ENCODE data around the gene GATA6. TPM values are rescaled to one million over a fixed set of nuclear protein-coding genes. Genes with fewer than 3 reads are reported as not detected.
A peak's percentile ranks its signal among the peaks of the same experiment; 100 is the strongest.

GATA6 gene
- total RNA-seq, 1 donor from 2014 or later, result 60.9 TPM

- no peaks in the 10 kb centered on the region for H3K27me3 ChIP-seq (ENCODE audit: low read depth)
- intact Hi-C loops (cut with micrococcal nuclease), result no loop called here
- peak overlapping the region; percentile 100 for H3K27ac ChIP-seq (replicated peaks)
Measured at GRCh38 chr18:22177327-22177871, 8.0 kb downstream of the GATA6 start.

DNA sequence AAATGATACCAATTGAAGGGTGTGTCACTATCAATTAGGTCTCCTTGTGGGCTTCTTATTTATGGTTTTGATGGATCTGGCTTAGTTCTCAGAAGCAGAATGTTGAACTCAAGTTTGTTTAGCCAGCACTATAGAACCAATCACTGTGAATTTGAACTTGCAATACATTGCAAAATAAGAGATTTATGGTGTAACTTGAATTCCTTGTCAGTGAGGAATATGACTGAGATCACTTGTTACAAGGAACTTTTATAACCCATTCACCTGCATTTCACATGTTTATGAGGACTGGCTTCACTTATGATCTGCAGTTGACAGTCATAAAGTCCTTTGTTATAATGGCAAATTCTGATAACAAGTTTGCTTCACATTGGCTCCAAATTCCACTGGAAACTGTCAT, 9.8 kb downstream of the GATA6 start:
- no peak for DNase-seq
- Histone ChIP-seq H3K4me3 (peak overlapping the region; percentile 99), H3K36me3 (peaks cover 43% of the 10 kb centered on the region), H3K9me3 (replicated peaks) (no peaks in the 10 kb centered on the region), H3K27me3 (ENCODE audit: low read depth) (no peaks in the 10 kb centered on the region), H3K4me1 (peaks cover 85% of the 10 kb centered on the region), H3K27ac (replicated peaks) (peak overlapping the region; percentile 100)
- TF ChIP-seq CTCF (IDR thresholded peaks at IDR 0.05; ENCODE audit: borderline replicate concordance), result no peak
- intact Hi-C loops (cut with micrococcal nuclease), result no loop called here

More at GRCh38 chr18:22177327-22177871, 8.0 kb downstream of the GATA6 start:
- Histone ChIP-seq H3K4me1 (peaks cover 82% of the 10 kb centered on the region), H3K9me3 (replicated peaks) (no peaks in the 10 kb centered on the region), H3K4me3 (peak overlapping the region; percentile 99), H3K36me3 (peaks cover 43% of the 10 kb centered on the region)
- no peak for TF ChIP-seq CTCF (IDR thresholded peaks at IDR 0.05; ENCODE audit: borderline replicate concordance)
- DNase-seq, result no peak

GRCh38 chr18:22179631-22180030, 10.2 kb downstream of the GATA6 start:
- DNase-seq, result no peak
- no peaks in the 10 kb centered on the region for H3K27me3 ChIP-seq (ENCODE audit: low read depth)
- intact Hi-C loops (cut with micrococcal nuclease), result loop anchor here (10.0 kb wide), 1 partner anchor 165 kb away; no protein-coding TSS in a partner anchor
- H3K27ac ChIP-seq (replicated peaks), result peak overlapping the region; percentile 100
- peaks cover 85% of the 10 kb centered on the region for H3K4me1 ChIP-seq
- no peak for TF ChIP-seq CTCF (IDR thresholded peaks at IDR 0.05; ENCODE audit: borderline replicate concordance)
- H3K36me3 ChIP-seq, result peaks cover 48% of the 10 kb centered on the region
- H3K4me3 ChIP-seq, result peak overlapping the region; percentile 99
- no peaks in the 10 kb centered on the region for H3K9me3 ChIP-seq (replicated peaks)

- DNase-seq, result no peak
- no peak for TF ChIP-seq CTCF (IDR thresholded peaks at IDR 0.05; ENCODE audit: borderline replicate concordance)
- intact Hi-C loops (cut with micrococcal nuclease), result loop anchor here (10.0 kb wide), 1 partner anchor 164 kb away; no protein-coding TSS in a partner anchor
- Histone ChIP-seq H3K9me3 (replicated peaks) (no peaks in the 10 kb centered on the region), H3K27ac (replicated peaks) (peak overlapping the region; percentile 100), H3K36me3 (peaks cover 59% of the 10 kb centered on the region), H3K4me3 (peak overlapping the region; percentile 99), H3K27me3 (ENCODE audit: low read depth) (no peaks in the 10 kb centered on the region), H3K4me1 (peaks cover 92% of the 10 kb centered on the region)
Measured at GRCh38 chr18:22180722-22181121, 11.3 kb downstream of the GATA6 start.

DNA sequence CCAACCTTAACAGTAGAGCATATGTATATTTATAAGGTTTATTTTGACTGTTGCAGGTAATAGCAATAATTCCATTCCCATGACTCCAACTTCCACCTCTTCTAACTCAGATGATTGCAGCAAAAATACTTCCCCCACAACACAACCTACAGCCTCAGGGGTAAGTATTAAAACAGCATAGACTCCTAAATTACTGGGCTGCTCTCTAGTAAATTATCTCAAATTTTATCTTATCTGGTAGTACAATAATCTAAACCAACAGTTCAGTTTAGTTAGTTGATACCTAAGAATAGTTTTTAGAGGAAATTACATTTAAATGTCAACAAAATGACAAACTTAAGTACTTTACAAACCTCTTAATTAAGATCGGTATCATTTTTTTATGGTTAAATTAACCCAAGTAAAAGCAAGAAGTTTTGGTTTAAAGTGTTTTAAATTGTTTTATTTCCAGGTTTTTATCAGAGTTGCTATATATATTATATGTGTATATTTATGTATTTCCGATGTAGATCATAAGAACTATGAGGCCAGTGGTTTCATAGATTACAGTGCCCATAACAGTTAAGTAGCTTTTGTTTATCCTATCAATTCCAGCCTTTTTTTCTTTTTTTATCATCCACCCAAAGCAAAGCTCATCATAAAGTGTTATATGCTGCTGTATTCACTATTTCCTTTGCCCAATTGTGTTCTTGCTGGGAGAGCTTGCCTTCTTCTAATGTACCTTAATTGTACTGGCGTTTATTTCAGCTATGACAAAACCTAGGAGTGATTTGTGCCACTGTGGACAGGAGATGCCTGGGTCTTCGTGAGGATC, 13.7 kb downstream of the GATA6 start:
- peak overlapping the region; percentile 20 for H3K4me3 ChIP-seq

More for the DNA sequence above, 13.7 kb downstream of the GATA6 start:
- no peaks in the 10 kb centered on the region for H3K27me3 ChIP-seq (ENCODE audit: low read depth)
- H3K36me3 ChIP-seq, result peaks cover 59% of the 10 kb centered on the region
- H3K9me3 ChIP-seq (replicated peaks), result no peaks in the 10 kb centered on the region
- peak overlapping the region; percentile 100 for H3K27ac ChIP-seq (replicated peaks)
- TF ChIP-seq CTCF (IDR thresholded peaks at IDR 0.05; ENCODE audit: borderline replicate concordance), result no peak
- intact Hi-C loops (cut with micrococcal nuclease), result loop anchor here (10.0 kb wide), 1 partner anchor 162 kb away; no protein-coding TSS in a partner anchor
- peaks cover 100% of the 10 kb centered on the region for H3K4me1 ChIP-seq
- DNase-seq, result no peak
